GM12864 (cell line): Measurements from ENCODE around the gene MYO1H.

Experiments
- DNase-seq: peaks from one replicate; pipeline ENCODE4 v3.0.0-alpha.2; 2011; ENCODE audit warnings: low read depth
- H3K4me3 ChIP-seq: 2 replicates; pipeline ENCODE4 v1.5.1; 2011; ENCODE audit warnings: mild to moderate bottlenecking, low read depth, low read length, control low read depth
- TF ChIP-seq, protein P1 (sequence below): IDR thresholded peaks from 2 replicates; pipeline ENCODE4 v1.5.1; 2011; ENCODE audit warnings: low read depth, mild to moderate bottlenecking, moderate library complexity, low read length, control low read depth, inconsistent platforms; ENCODE audit errors: missing control alignments

MYO1H gene

DNA sequence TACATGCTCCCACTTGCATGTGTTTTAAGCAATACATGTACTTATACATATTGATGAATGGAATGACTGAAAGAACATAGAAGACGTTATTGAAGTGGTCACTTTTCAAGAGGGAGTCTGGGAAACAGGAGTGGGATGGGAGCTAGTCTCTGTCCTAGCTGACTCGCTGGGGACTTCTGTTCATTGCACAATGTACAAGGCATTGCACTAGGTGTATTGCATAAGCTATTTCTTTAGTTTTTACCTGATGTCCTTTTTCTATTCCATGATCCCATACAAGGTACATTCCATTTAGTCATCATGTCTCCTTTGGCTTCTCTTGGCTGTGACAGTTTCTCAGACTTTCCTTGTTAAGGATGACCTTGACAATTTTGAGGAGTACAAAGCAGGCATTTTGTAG is 4.0 kb upstream of the MYO1H start:
- TF ChIP-seq, protein P1, sequence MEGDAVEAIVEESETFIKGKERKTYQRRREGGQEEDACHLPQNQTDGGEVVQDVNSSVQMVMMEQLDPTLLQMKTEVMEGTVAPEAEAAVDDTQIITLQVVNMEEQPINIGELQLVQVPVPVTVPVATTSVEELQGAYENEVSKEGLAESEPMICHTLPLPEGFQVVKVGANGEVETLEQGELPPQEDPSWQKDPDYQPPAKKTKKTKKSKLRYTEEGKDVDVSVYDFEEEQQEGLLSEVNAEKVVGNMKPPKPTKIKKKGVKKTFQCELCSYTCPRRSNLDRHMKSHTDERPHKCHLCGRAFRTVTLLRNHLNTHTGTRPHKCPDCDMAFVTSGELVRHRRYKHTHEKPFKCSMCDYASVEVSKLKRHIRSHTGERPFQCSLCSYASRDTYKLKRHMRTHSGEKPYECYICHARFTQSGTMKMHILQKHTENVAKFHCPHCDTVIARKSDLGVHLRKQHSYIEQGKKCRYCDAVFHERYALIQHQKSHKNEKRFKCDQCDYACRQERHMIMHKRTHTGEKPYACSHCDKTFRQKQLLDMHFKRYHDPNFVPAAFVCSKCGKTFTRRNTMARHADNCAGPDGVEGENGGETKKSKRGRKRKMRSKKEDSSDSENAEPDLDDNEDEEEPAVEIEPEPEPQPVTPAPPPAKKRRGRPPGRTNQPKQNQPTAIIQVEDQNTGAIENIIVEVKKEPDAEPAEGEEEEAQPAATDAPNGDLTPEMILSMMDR, result no peak
- no peak overlapping the region for H3K4me3 ChIP-seq
- DNase-seq, result no peak

DNA sequence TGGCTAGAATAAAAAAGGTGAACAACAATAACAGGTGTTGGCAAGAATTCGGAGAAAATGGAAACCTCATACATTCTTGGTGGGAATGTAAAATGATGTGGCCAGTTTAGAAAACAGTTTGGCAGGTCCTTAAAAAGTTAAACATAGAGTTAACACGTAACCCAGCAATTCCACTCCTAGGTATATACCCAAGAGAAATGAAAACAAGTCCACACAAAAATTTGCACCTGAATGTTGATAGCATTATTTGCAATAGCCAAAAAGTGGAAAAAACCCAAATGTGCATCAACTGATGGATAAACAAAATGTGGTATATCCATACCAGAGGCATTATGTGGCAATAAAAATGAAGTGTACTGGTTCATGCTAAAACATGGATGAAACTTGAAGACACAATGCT is 2.3 kb upstream of the MYO1H start:
- TF ChIP-seq, protein P1, result no peak
- H3K4me3 ChIP-seq, result no peak overlapping the region
- DNase-seq, result no peak

DNA sequence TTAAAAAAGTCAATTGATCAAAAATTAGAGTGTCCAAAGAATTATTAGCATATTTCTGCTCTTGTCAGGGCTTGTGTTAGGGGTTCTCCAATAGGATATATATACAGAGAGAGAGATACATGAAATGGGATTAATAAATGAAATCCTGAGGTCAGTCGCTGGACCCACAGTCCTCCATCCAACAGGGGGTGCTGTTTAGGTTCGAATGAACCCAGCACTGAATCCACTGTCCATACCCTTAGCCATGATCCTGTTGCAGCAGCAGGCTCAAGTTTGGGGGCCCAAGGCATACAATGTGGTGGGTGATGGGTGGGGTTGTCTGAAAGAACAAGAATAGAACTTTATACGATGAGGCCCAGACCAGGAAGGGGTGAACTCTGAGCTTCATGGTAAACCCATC is 780 bp upstream of the MYO1H start:
- no peak for DNase-seq
- no peak overlapping the region for H3K4me3 ChIP-seq
- TF ChIP-seq, protein P1, result peak; percentile 35

DNA sequence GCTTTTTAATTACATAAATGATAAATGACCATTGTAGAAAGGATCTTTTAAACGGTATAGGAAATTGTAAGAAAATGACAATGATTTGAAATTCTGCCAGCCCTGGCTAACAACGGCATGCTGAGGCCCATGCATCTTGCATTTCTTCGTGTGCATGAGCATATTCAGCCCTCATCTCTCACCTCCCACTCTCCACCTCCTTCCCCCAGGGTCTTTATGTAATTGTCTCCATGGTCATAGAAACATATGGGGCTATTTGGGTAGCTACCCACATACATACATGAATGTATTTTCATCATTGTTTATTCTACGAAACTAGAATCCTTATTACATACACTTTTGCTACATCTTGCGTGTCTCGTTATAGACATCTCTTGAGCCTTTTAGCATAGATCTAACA is 4.5 kb downstream of the MYO1H start:
- TF ChIP-seq, protein P1, result no peak
- DNase-seq, result no peak
- no peak overlapping the region for H3K4me3 ChIP-seq

DNA sequence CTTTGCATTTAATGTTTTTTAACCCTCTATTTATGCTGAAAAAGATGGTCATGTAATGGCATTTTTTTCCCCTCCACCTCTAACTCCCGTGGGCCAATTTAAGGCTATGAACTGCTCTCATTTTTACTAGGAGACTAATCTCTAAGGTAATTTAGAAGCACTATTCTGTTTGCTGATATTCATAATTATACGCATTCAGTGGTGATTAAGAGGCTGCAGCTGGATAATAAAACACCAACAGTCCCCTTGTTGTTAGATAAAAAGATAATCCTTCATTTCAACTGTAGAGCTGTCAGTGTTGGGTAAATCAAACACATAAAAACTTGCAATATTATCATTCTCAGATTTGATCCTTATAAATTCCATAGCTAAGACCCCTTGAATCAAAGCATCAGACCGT is 8.9 kb downstream of the MYO1H start:
- TF ChIP-seq, protein P1, result no peak
- no peak for DNase-seq
- H3K4me3 ChIP-seq, result no peak overlapping the region

DNA sequence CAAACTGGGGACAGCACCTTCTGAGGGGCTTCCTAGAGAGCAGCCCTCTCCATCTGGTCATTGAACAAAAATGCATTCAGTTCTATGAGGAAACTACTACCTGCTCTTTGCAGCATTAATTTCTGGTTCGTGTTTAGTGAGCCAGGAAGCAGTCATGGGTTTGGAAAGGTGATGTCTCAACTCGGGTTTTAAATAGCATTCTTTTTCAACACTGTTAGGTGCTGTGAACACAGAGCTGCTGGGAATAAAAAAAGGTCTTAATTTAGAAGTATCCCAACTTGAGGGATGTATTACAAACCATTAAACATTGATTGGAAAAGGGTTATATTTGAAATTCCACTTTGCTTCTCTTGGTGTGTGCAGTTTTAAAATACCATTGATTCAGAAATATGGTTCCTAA is 9.3 kb downstream of the MYO1H start:
- TF ChIP-seq, protein P1, result no peak
- H3K4me3 ChIP-seq, result no peak overlapping the region
- no peak for DNase-seq

DNA sequence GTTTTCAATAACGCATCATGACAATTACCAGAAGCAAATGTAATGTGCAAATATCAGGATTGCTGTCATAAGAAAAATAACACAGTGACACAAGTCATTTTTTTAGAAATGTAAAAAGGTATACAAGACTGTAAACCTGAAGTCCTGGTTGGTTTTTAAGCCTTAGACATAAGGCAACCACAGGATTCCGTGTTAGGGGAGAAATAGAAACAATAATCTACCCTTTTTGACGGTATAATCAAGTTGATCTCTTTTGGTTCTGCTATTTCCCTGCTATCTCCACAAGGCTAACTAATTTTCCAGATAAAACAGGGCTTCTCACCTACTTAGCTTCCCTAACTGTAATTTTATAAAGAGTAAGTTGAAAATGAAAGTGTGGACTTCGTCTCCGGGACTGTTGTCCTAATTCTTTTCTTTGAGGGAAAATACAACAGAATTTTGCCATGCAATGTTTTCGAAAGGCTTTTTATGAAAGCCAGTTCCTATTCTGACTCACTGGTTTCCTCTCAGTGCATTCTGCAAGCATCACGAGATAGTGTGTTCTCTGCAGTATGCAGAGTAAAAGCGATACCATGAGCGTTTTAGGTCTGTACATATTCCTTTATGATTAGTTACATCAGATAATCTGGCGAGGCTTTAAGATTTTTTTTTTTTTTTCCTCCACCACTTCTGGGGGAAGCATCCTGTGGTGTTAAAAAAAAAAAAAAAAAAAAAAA is 10.6 kb downstream of the MYO1H start:
- H3K4me3 ChIP-seq, result peak overlapping the region; percentile 26; the same call in 1 of the 2 replicates
- peak; percentile 56 for DNase-seq
- TF ChIP-seq, protein P1, result no peak
